Measurements from ENCODE around the gene C12orf43.

C12orf43 gene

GRCh38 chr12:120982659-120983058, 33.6 kb downstream of the C12orf43 start:
- no peak for FAIRE-seq

GRCh38 chr12:120981407-120981941, 34.8 kb downstream of the C12orf43 start:
- FAIRE-seq (no peak), DNase-seq (ENCODE audit: insufficient read length, low spot score) (no peak)
- TF ChIP-seq CTCF (IDR thresholded peaks at IDR 0.05; ENCODE audit: insufficient read depth, missing control alignments), result no peak

More at GRCh38 chr12:120982659-120983058, 33.6 kb downstream of the C12orf43 start:
- no peak for TF ChIP-seq CTCF (IDR thresholded peaks at IDR 0.05; ENCODE audit: insufficient read depth, missing control alignments)
- no peak for DNase-seq (ENCODE audit: insufficient read length, low spot score)

GRCh38 chr12:120980800-120981368, 35.4 kb downstream of the C12orf43 start:
- DNase-seq (ENCODE audit: insufficient read length, low spot score), result no peak
- FAIRE-seq, result no peak
- no peak for TF ChIP-seq CTCF (IDR thresholded peaks at IDR 0.05; ENCODE audit: insufficient read depth, missing control alignments)

- no peak for FAIRE-seq
- no peak for DNase-seq (ENCODE audit: insufficient read length, low spot score)
- TF ChIP-seq CTCF (IDR thresholded peaks at IDR 0.05; ENCODE audit: insufficient read depth, missing control alignments), result no peak
Measured at GRCh38 chr12:120979862-120980696, 36.2 kb downstream of the C12orf43 start.

GRCh38 chr12:120979220-120979861, 36.9 kb downstream of the C12orf43 start:
- no peak for DNase-seq (ENCODE audit: insufficient read length, low spot score)
- no peak for FAIRE-seq
- TF ChIP-seq CTCF (IDR thresholded peaks at IDR 0.05; ENCODE audit: insufficient read depth, missing control alignments), result no peak

GRCh38 chr12:120978296-120979219, 37.7 kb downstream of the C12orf43 start, which contains the start of gene HNF1A:
Gene HNF1A, plus strand, starts transcription at chr12:120978543. Its CDS starts 226 bp downstream, at chr12:120978769.
- FAIRE-seq (no peak), DNase-seq (ENCODE audit: insufficient read length, low spot score) (no peak)
- no peak for TF ChIP-seq CTCF (IDR thresholded peaks at IDR 0.05; ENCODE audit: insufficient read depth, missing control alignments)
